ENCODE data around the gene DOC2B. TPM values are rescaled to one million over a fixed set of nuclear protein-coding genes. Genes with fewer than 3 reads are reported as not detected.
A peak's percentile ranks its signal among the peaks of the same experiment; 100 is the strongest.

The DOC2B gene
- total RNA-seq = 10 to 100 TPM in 1 of 9 donors, 1 to 10 TPM in 8; 2.6 to 15.7 (median 6.0) TPM
- 10 to 100 TPM in 1 of 3 donors, 1 to 10 TPM in 2; 5.3 to 11.3 (median 5.8) TPM for polyA plus RNA-seq
- long read RNA-seq, donor 1 = 0 reads
- long read RNA-seq, donor 2 = 0 reads
- long read RNA-seq, donor 3 = 0 reads
- long read RNA-seq, donor 4 = 0 reads
- long read RNA-seq, donor 5, full-length matches to known transcripts = 2 of 5 reads
- long read RNA-seq, donor 5, partial matches to known transcripts = 0 of 5 reads
- long read RNA-seq, donor 5, other reads (novel, unspliced or antisense) = 3 of 5 reads
- long read RNA-seq, donor 6, partial matches to known transcripts = 0 of 2 reads
- long read RNA-seq, donor 6, other reads (novel, unspliced or antisense) = 1 of 2 reads
- long read RNA-seq, donor 7 = 0 reads
- long read RNA-seq, donor 8 = 0 reads
- long read RNA-seq, donor 9 = 0 reads
- long read RNA-seq, donor 10, full-length matches to known transcripts = 1 of 1 reads
- long read RNA-seq, donor 10, partial matches to known transcripts = 0 of 1 reads
- long read RNA-seq, donor 10, other reads (novel, unspliced or antisense) = 0 of 1 reads

DNA sequence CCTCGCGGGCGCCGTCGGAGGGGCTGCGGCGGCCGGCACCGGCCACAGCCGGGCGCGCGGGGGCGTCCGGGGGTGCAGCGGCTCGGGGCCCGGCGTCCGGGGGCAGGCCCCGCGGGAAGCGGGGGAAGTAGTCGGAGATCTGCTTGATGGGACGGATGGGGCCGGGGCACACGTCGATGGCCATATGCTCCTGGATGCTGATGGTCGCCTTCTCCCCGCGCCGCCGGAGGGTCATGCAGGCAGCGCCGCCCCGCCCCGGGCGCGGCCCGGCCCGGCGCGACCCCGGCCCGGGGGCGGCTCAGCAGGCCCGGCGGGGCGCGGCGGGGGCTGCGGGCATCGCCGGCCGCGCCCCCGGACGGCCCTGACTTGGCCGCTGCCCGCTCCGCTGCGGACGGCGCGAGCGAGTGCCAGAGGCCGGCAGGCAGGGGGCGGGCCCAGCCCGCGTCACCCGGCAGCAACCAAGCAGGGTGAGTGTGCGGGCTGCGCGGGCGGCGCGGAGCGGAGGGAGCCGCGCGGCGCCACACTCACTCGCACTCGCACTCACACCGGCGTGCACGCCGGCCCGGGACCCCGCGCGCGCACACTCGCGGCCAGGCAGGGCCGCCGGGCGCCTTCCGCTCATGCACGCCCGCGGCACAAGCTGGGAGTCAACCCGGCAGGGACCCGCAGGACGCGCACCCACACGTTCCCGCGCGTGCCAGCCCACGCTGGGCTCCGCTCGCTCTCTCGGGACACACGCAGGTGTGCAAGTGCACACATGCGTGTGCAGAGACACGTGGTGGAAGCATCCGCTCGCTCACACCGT is at the start of gene DOC2B:
Gene DOC2B (minus strand): TSS at position 406 of the 805 bp plus-strand sequence. CDS start 171 bp downstream, at position 235.
- H3K4me1 ChIP-seq (replicated peaks in 1 of 2) = peaks cover 0 to 8% of the 10 kb centered on the region in 2 donors
- intact Hi-C loops (cut with DNase I) = no loop called here
- TF ChIP-seq POLR2A (IDR thresholded peaks at IDR 0.05) (no peak), CTCF (IDR thresholded peaks at IDR 0.05) (peak in 1 of 6 experiments; percentile 19)
- 3 to 4% (median 3%) methylated on average over 8 to 120 of the region's 120 CpGs; no CpG with 5 or more reads in 1 of the 4 donors for WGBS, 4 donors
- peak within 1 kb of the TSS in 1 of 4 donors; percentile 57 for H3K4me3 ChIP-seq
- peak within 1 kb of the TSS in 3 of 5 donors; percentile 14 to 78 (median 50) for H3K27ac ChIP-seq
- H3K27me3 ChIP-seq = peaks cover 13% of the 10 kb centered on the region
- DNase-seq = peak; percentile 41 to 77 (median 68)
- no peaks in the 10 kb centered on the region for H3K36me3 ChIP-seq (replicated peaks in 1 of 2)
- H3K9me3 ChIP-seq (replicated peaks in 1 of 3) = no peaks in the 10 kb centered on the region

- WGBS, 4 donors = 82 to 89% (median 88%) methylated on average over 7 of the region's 7 CpGs
Observed at GRCh38 chr17:230395-230770, 48.9 kb upstream of the DOC2B start.

GRCh38 chr17:229709-230394 is 48.4 kb upstream of the DOC2B start:
- no peaks in the 10 kb centered on the region for H3K36me3 ChIP-seq (replicated peaks in 1 of 2)
- WGBS, 4 donors = 90 to 93% (median 92%) methylated on average over 14 to 15 of the region's 15 CpGs
- intact Hi-C loops (cut with DNase I) = no loop called here
- peak in 2 of 7 donors; percentile 5 to 8 for DNase-seq
- no peaks in the 10 kb centered on the region for H3K27me3 ChIP-seq
- peaks cover 0 to 5% of the 10 kb centered on the region in 2 donors for H3K4me1 ChIP-seq (replicated peaks in 1 of 2)
- peak overlapping the region in 1 of 5 donors; percentile 40 for H3K27ac ChIP-seq
- TF ChIP-seq CTCF (IDR thresholded peaks at IDR 0.05) (no peak), POLR2A (IDR thresholded peaks at IDR 0.05) (no peak)
- H3K9me3 ChIP-seq (replicated peaks in 1 of 3) = no peaks in the 10 kb centered on the region
- H3K4me3 ChIP-seq = no peak overlapping the region

More at GRCh38 chr17:230395-230770, 48.9 kb upstream of the DOC2B start:
- TF ChIP-seq CTCF (IDR thresholded peaks at IDR 0.05) (no peak), POLR2A (IDR thresholded peaks at IDR 0.05) (no peak)
- Histone ChIP-seq H3K4me1 (replicated peaks in 1 of 2) (peaks cover 0 to 5% of the 10 kb centered on the region in 2 donors), H3K27me3 (no peaks in the 10 kb centered on the region), H3K9me3 (replicated peaks in 1 of 3) (no peaks in the 10 kb centered on the region), H3K27ac (peak overlapping the region in 1 of 5 donors; percentile 10), H3K36me3 (replicated peaks in 1 of 2) (no peaks in the 10 kb centered on the region), H3K4me3 (no peak overlapping the region)
- peak in 2 of 7 donors; percentile 5 to 12 for DNase-seq
- intact Hi-C loops (cut with DNase I) = no loop called here
